Prostate gland (tissue), 2 donors: Measurements from ENCODE around the gene POP7.

Experiments
- CTCF ChIP-seq, 4 experiments: fragments of 200-600 bp in 2 of 4; fragments of 450-650 bp in 2 of 4; sonication (generic) in 2 of 4; IDR thresholded peaks; 1 replicate in 3 of 4; 2 replicates in 1 of 4; pipeline ENCODE4 v1.5.1; 2016 to 2019; ENCODE audit warnings: antibody characterized with exemption in 4 of 4, mild to moderate bottlenecking in 2 of 4, moderate library complexity in 2 of 4
- POLR2A ChIP-seq: fragments of 450-650 bp; IDR thresholded peaks from one replicate; pipeline ENCODE4 v1.6.1; 2016; ENCODE audit warnings: antibody characterized with exemption, mild to moderate bottlenecking

- TF ChIP-seq CTCF (IDR thresholded peaks at IDR 0.05) (no peak), POLR2A (no peak)
These were observed 47.8 kb downstream of the POP7 start for GRCh38 chr7:100753750-100754149.
